ENCODE results near the gene CDKN2AIP. TPM values are rescaled to one million over a fixed set of nuclear protein-coding genes. Genes with fewer than 3 reads are reported as not detected.

Gene CDKN2AIP
- total and polyA plus RNA-seq, 10 of the 15 experiments (the other 5 are each of a cell fraction or from before 2014, with no cell fraction given), result 6.0 to 22.7 (median 15.9) TPM

DNA sequence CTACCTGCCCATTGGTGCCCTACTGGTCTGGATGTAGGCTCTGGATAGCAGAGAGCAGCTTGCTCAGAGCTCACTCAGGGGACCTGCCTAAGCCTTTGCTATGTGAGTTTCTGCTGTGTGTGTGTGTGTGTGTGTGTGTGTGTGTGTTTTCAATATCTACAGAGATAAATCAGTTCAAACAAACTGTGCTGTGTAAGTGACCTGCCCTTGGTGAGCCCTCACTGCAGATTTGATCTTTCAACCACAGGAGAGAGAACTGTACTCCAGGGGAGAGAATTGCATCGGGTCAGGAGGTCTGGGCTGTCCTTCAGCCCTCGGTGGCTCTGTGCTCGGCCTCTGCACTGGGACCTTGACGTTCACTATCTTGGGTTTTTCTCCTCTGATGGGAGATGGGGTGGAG, 35.0 kb upstream of the CDKN2AIP start (continued):
- no peak for TF ChIP-seq NFIC (IDR thresholded peaks at IDR 0.05; ENCODE audit: low read depth, low read length)
- no peak for TF ChIP-seq ZZZ3 (IDR thresholded peaks at IDR 0.05; ENCODE audit: control insufficient read depth, insufficient read length, low read depth)
- TF ChIP-seq ASH2L (IDR thresholded peaks at IDR 0.05; ENCODE audit: borderline replicate concordance, low read depth), result no peak

DNA sequence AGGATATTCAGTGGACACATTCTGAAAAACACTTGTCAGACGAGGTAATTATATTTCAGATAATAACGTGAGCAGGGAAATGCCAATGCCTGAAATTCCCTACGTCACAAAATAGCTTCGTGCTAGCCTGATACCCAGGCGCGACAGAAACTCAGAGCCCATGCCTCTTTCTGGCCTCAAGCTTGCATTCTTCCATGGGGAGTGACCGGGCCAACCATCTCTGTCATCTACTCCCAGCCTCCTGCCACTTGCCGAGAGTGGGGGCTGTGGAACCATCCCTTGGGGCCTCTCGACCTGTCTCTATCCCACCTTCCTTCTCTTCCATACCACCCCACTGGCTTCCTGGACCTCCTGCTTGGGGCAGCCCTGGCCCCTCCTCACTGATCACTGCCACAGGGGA, 34.5 kb upstream of the CDKN2AIP start:
- H3K9ac ChIP-seq (ENCODE audit: control insufficient read depth, insufficient read depth, low read length), result no peak overlapping the region
- H4K20me1 ChIP-seq (ENCODE audit: control insufficient read depth, insufficient read depth), result no peaks in the 10 kb centered on the region
- no peak overlapping the region for H3K27ac ChIP-seq (ENCODE audit: control insufficient read depth, insufficient read depth)
- ChIA-PET SMC1A (ENCODE audit: uncharacterized antibody, unreplicated experiment) (interaction anchor here (1.6 kb wide), 1 partner anchor 14 kb away, joined by 5 read pairs; no protein-coding TSS in a partner anchor), RAD21 (ENCODE audit: unreplicated experiment) (no interaction called here), POLR2A (no interaction called here), CTCF (interaction anchor here (1.1 to 1.2 kb wide), 2 partner anchors 9 to 147 kb away, joined by 3 read pairs; no protein-coding TSS in a partner anchor)
- WGBS (ENCODE audit: insufficient coverage, insufficient replicate concordance, low lambda C conversion rate, missing lambda C conversion rate), result 75% methylated on average over 9 of the region's 9 CpGs
- no peaks in the 10 kb centered on the region for H3K27me3 ChIP-seq (replicated peaks in 1 of 2; ENCODE audit: control insufficient read depth in 2 of 2, insufficient read depth in 2 of 2, low read length in 1 of 2)
- no peak overlapping the region for H3K4me2 ChIP-seq (ENCODE audit: control insufficient read depth, insufficient read depth)
- FAIRE-seq, result no peak
- no peaks in the 10 kb centered on the region for H3K79me2 ChIP-seq (ENCODE audit: control insufficient read depth, insufficient read depth, low read length)
- no peaks in the 10 kb centered on the region for H3K9me3 ChIP-seq (replicated peaks; ENCODE audit: control insufficient read depth, insufficient read depth, low read length)
- in situ Hi-C loops (cut with MboI), result loop anchor here (10.0 kb wide), 1 partner anchor 335 kb away; no protein-coding TSS in a partner anchor
- no peak overlapping the region for H3K4me3 ChIP-seq
- DNase-seq (ENCODE audit: low read depth, low spot score), result no peak
- no peak for ATAC-seq
- H3K4me1 ChIP-seq (ENCODE audit: control insufficient read depth, insufficient read depth, low read length), result no peaks in the 10 kb centered on the region
- no peaks in the 10 kb centered on the region for H3K36me3 ChIP-seq (ENCODE audit: control insufficient read depth in 2 of 2, insufficient read depth in 2 of 2, low read length in 1 of 2)
- intact Hi-C loops (cut with micrococcal nuclease; ENCODE audit: unreplicated experiment), result loop anchor here (10.0 kb wide), 2 partner anchors 335 to 475 kb away; no protein-coding TSS in a partner anchor
- no peak for TF ChIP-seq SP1 (IDR thresholded peaks at IDR 0.05; ENCODE audit: low read depth, low read length)
- no peak for TF ChIP-seq ZZZ3 (IDR thresholded peaks at IDR 0.05; ENCODE audit: control insufficient read depth, insufficient read length, low read depth)
- TF ChIP-seq MTA3 (IDR thresholded peaks at IDR 0.05; ENCODE audit: borderline replicate concordance, low read length), result no peak
- TF ChIP-seq NFIC (IDR thresholded peaks at IDR 0.05; ENCODE audit: low read depth, low read length), result no peak
- TF ChIP-seq TBL1XR1 (IDR thresholded peaks at IDR 0.05; ENCODE audit: low read depth, low read length), result no peak
- TF ChIP-seq ZNF207 (IDR thresholded peaks at IDR 0.05; ENCODE audit: borderline replicate concordance), result no peak
- no TSS peak for BruUV-seq (replicated peaks)
- H2AFZ ChIP-seq (ENCODE audit: control insufficient read depth, low read depth, low read length), result no peak overlapping the region

All from GM12878 (cell line).